GM21381 (cell line): ENCODE results near the gene SMAD1.
"Not testable (repeated sequence)": the region's sequence is repeated elsewhere in the genome, so short reads cannot be mapped to it uniquely, and the experiment has no call there.

ENCODE experiments used
- ATAC-seq: cut with Tn5 transposase; IDR thresholded peaks from one replicate; pipeline ENCODE4 v1.9.1; 2021; ENCODE audit warnings: mild to moderate bottlenecking, moderate library complexity; ENCODE audit not compliant: unreplicated experiment

SMAD1 gene

DNA sequence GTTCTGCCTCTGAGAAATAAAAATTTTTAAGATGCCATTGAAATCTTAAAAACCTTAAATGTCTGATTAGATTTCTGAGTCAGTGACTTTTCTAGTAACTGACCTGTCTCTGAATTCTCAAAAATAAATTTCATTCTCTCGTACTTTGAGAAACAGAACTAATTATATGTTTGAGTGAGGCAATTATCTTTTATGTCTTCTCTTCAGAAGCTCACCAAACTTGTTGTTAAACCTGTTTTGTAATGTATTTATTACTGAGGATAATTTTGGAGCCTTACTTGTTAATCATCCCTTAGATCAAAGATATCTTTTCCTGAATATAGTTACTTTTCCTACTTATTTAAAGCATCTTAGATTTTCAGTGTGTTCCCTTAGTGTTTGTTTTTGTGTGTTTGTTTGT is 73.0 kb downstream of the SMAD1 start:
- ATAC-seq: no peak

GRCh38 chr4:145557720-145558119 is 76.1 kb downstream of the SMAD1 start:
- peak; percentile 81 for ATAC-seq

DNA sequence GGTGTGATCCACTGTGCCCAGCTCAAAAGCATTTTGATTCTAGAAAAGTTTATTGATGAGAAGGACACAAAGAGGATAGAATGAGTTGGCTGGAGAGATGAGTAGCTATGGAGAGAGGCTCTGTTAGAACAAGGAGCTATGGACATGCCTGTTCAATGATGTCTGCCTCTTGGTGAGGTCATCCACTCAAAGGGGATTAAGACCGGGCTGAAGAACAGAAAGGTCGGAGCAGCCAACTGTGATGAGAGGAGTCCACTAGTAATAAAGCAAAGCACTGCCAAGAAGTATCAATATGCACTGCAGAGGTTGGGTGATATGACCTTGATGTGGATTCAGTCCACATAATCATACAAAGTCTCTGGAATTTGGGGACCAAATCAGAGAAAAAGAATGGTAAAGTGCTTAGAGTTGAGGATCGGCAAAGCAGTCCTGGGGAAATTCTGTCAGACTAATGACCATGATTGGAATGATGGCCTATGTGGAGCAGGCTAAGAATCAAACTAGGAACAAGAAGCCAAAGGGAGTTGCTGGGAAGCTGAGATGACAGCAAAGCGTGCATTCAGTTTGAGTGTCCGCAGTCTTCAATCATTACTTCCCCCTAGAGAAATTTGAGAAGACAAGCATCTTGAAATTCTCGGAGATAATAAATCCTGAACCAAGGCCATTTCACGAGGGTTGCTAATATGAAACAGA is 81.8 kb downstream of the SMAD1 start:
- ATAC-seq: no peak

DNA sequence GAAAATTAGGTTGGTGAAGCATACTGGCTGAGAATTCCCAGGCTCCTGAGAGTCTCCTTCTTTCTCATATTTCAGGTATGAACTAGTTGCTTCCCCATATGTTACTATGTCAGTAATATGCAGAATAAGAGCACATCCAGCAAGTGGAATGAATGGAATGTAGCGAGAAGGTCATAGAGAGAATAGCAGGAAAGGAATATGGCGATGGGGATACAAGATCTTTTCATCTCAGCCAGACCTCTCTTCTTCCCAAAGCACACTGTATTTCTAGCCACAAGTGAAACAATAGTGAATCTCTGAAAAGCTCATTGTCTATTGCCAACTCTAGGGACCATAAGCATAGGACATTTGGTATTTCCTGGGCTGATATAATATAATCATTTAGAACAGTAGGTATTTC is 82.9 kb downstream of the SMAD1 start:
- ATAC-seq: no peak

- ATAC-seq: no peak
Measured at GRCh38 chr4:145565328-145565727, 83.7 kb downstream of the SMAD1 start.

- ATAC-seq: no peak
Measured at GRCh38 chr4:145566086-145566708, 84.5 kb downstream of the SMAD1 start.

DNA sequence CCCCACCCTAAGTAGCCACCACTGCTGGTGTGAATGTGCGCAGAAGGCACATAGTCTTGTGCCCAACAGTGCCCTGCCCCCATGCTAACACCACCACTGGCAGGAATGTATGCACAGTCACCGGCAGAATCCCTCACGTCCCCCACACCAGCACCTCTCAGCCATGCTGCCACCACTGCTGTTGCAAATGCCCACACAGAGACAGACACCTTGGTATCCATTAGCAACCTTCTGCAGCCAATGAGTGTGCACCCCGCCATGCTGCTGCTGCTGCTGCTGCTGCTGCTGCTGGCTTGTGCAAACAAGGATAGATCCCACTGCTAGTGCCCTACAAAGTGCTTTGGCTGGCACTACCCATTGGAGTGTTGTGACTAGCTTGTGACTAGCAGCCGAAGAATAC is 85.1 kb downstream of the SMAD1 start:
- ATAC-seq: no peak

GRCh38 chr4:145567516-145567915 is 85.9 kb downstream of the SMAD1 start:
- no peak for ATAC-seq

- not testable (repeated sequence) for ATAC-seq
Measured at GRCh38 chr4:145574546-145574945, 92.9 kb downstream of the SMAD1 start.

GRCh38 chr4:145580906-145581305 is 99.3 kb downstream of the SMAD1 start:
- no peak for ATAC-seq

DNA sequence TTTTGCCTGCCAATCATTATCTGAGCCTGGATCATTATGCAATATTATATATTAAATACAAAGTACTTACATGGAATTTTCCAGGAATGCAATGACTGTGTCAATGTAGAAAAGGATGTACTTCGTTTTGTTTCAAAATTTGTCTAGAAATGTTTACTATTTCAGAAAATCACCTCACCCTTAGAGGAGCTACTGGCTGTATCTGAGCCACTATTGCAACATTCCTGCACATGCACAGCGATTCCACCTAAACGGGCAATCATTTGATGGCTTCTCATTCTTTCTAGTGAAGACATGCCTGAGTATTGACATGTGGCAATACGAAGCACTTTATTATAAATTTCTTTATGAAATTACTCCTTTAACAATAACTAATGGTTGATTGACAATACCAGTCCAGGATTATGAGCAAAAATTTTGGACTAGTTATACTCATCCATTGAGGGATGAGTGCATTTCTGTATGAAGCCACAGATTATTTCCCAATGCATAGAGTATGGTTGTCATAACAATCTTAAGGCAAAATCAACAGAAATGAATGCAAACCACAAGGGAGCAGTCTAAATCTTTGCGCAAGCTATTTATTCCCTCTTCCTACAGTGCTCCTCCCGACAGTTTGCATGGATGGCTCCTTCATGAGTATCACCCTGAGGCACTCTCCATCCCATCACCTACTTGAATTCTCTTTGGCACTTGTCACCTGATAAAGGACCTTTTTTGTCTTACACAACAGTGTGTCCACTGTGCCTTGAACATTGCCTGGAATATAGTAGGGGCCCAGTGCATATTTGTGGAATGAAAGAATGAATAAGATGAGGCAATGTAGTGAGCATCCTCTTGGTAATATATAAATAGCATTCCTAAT is 101.8 kb downstream of the SMAD1 start:
- ATAC-seq: no peak

GRCh38 chr4:145587088-145587754 is 105.6 kb downstream of the SMAD1 start:
- ATAC-seq: no peak

DNA sequence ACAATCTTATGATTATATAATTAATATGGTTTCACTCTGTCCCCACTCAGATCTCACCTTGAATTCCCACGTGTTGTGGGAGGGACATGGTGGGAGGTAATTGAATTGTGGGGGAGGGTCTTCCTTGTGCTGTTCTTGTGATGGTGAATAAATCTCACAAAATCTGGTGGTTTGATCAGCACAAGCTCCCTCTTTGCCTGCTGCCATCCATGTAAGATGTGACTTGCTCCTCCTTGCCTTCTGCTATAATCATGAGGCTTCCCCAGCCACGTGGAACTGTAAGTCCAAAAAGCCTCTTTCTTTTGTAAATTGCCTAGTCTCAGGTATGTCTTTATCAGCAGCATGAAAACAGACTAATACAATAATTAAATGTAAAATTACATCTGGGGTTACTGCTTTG is 107.7 kb downstream of the SMAD1 start:
- ATAC-seq: not testable (repeated sequence)

- ATAC-seq: no peak
Measured at GRCh38 chr4:145589916-145590702, 108.5 kb downstream of the SMAD1 start.

- ATAC-seq: no peak
Measured at GRCh38 chr4:145602129-145602760, 120.6 kb downstream of the SMAD1 start.

DNA sequence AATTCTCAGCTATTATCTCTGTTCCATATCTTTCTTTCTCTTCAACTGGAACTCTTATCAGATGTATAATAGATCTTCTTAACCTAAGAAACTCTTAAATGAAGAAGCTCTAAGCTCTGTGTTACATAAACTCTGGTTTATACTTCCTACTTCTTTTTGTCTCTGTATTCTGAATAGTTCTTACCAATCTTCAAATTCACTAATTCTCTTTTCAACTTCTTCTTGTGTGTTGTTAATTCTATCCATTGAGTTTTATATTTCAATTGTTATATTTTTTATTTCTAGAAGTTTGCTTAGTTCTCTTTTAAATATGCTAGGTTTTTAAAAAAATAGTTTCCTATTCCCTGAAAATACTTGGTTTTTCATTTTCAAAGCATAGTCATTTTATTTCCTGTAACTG is 124.3 kb downstream of the SMAD1 start:
- no peak for ATAC-seq
